Upper lobe of left lung (tissue), 6 donors: ENCODE measurements around the gene NOTCH3. TPM values are rescaled to one million over a fixed set of nuclear protein-coding genes. Genes with fewer than 3 reads are reported as not detected.

Experiments used
- ATAC-seq, 2 donors: fragments of 200-7000 bp; cut with Tn5 transposase; one replicate each; pipeline ENCODE4 v1.9.1; 2022; ENCODE audit warnings: mild to moderate bottlenecking in 2 of 2, moderate library complexity in 2 of 2; ENCODE audit not compliant: low FRiP score in 2 of 2
- DNase-seq, 2 donors: peaks; one replicate each; pipeline ENCODE4 v3.0.0-alpha.2; 2019 to 2020
- H3K27ac ChIP-seq, 4 donors: fragments of 200-600 bp; sonication (generic); one replicate each; pipeline ENCODE4 v1.5.1; 2016 to 2019
- H3K27me3 ChIP-seq, 4 donors: fragments of 200-600 bp; sonication (generic); one replicate each; pipeline ENCODE4 v1.5.1; 2017 to 2019
- H3K36me3 ChIP-seq, 4 donors: fragments of 200-600 bp; sonication (generic); one replicate each; pipeline ENCODE4 v1.5.1; 2016 to 2019
- H3K4me1 ChIP-seq, 4 donors: fragments of 200-600 bp; sonication (generic); one replicate each; pipeline ENCODE4 v1.5.1; 2018 to 2019
- H3K4me3 ChIP-seq, 4 donors: fragments of 200-600 bp; sonication (generic); one replicate each; pipeline ENCODE4 v1.5.1; 2017 to 2019; ENCODE audit warnings: mild to moderate bottlenecking in 2 of 4, moderate library complexity in 1 of 4
- H3K9me3 ChIP-seq, 4 donors: fragments of 200-600 bp; sonication (generic); one replicate each; pipeline ENCODE4 v1.5.1; 2018 to 2019
- EP300 ChIP-seq, 4 donors: sonication (generic); formaldehyde crosslinking; IDR thresholded peaks; one replicate each; pipeline ENCODE4 v1.5.1; 2017; ENCODE audit warnings: antibody characterized with exemption in 4 of 4, control low read depth in 2 of 4
- POLR2A ChIP-seq, 4 donors: fragments of 450-650 bp; IDR thresholded peaks; one replicate each; pipeline ENCODE4 v1.5.1; 2016 to 2017; ENCODE audit warnings: antibody characterized with exemption in 4 of 4, mild to moderate bottlenecking in 2 of 4
- POLR2AphosphoS5 ChIP-seq, 2 donors: sonication (generic); formaldehyde crosslinking; IDR thresholded peaks; one replicate each; pipeline ENCODE4 v1.5.1; 2017; ENCODE audit warnings: antibody characterized with exemption in 2 of 2
- WGBS, 2 donors: methylation state at CpG; one replicate each; pipeline ENCODE4 v1.1.5; 2017 to 2018; 5-methylcytosine and 5-hydroxymethylcytosine counted together
- total RNA-seq, 6 donors: library from RNA; depleted of rRNA in 4 of 6; stranded (reverse); fragments of >200 nt in 4 of 6; gene quantifications; one replicate each; pipeline versions ENCODE4 v1.1.0 to v1.2.1, GENCODE V29; 2016 to 2021
- TF ChIP-seq, protein P1 (sequence below), 6 experiments: fragments of 450-650 bp in 4 of 6; fragments of 200-600 bp in 2 of 6; sonication (generic) in 2 of 6; IDR thresholded peaks; one replicate each; pipeline ENCODE4 v1.5.1; 2016 to 2019; ENCODE audit warnings: antibody characterized with exemption in 6 of 6
- donor health status: DM: no; HTN: no; CAD: no; lungs with moderate emphysema.
- donor health status: DM: no; HTN: yes; CAD: no; lungs with severe emphysema.

NOTCH3 gene
- total RNA-seq, 6 donors from 2014 or later = 23.9 to 56.6 (median 43.1) TPM

DNA sequence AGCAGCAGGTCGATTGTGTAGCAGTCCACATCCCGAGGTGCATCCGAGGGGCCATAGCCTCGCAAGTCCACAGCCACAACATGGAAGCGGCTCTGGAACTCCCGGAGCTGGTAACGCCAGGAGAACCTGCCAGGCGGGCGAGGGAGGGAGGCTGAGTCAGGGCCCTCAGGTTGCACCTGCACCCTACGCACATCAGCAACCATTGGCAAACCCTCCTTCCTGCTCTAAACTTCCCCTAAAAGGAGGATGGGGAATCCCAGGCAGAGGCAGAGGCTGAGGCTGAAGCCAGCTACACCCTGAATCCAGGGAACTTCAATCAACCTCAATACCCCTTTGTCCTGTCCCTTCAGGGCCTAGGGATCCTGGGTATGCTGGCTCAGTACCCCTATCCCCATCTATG lies 30.5 kb upstream of the NOTCH3 start:
- DNase-seq = no peak

DNA sequence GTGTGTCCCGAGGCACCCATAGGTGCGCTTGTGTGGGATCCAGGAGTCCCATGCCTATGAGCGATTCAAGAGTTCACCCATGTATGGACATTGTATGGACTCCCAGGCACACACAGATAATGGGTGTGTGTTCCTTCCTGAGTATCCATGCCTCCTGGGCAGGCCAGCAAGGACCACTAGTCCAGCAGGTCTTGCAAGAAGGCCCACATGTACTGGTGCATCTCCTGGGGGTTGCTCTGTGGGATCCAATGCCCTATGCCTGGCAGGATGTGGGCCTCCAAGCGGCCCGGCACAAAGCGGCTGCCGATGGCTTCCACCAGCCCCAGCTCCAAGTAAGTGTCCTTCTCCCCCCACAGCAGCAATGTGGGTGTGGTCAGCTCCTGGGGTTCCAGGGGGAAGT lies 26.5 kb upstream of the NOTCH3 start:
- Histone ChIP-seq H3K4me3 (no peak overlapping the region), H3K27ac (no peak overlapping the region), H3K4me1 (peaks cover 16 to 24% (median 20%) of the 10 kb centered on the region in 4 donors), H3K27me3 (peaks cover 0 to 7% (median 3%) of the 10 kb centered on the region in 4 donors), H3K36me3 (no peaks in the 10 kb centered on the region), H3K9me3 (no peaks in the 10 kb centered on the region)
- ATAC-seq (no peak), DNase-seq (no peak)
- TF ChIP-seq POLR2A (IDR thresholded peaks at IDR 0.05) (no peak), EP300 (IDR thresholded peaks at IDR 0.05) (no peak), POLR2AphosphoS5 (IDR thresholded peaks at IDR 0.05) (no peak)
- TF ChIP-seq, protein P1, sequence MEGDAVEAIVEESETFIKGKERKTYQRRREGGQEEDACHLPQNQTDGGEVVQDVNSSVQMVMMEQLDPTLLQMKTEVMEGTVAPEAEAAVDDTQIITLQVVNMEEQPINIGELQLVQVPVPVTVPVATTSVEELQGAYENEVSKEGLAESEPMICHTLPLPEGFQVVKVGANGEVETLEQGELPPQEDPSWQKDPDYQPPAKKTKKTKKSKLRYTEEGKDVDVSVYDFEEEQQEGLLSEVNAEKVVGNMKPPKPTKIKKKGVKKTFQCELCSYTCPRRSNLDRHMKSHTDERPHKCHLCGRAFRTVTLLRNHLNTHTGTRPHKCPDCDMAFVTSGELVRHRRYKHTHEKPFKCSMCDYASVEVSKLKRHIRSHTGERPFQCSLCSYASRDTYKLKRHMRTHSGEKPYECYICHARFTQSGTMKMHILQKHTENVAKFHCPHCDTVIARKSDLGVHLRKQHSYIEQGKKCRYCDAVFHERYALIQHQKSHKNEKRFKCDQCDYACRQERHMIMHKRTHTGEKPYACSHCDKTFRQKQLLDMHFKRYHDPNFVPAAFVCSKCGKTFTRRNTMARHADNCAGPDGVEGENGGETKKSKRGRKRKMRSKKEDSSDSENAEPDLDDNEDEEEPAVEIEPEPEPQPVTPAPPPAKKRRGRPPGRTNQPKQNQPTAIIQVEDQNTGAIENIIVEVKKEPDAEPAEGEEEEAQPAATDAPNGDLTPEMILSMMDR (IDR thresholded peaks at IDR 0.05) = no peak
- WGBS, 2 donors = 80 to 100% methylated on average over 1 to 3 of the region's 7 CpGs

More for the DNA sequence above, 30.5 kb upstream of the NOTCH3 start:
- H3K27ac ChIP-seq = no peak overlapping the region
- no peak overlapping the region for H3K4me3 ChIP-seq
- WGBS, 2 donors = 63 to 87% methylated on average over 3 to 10 of the region's 10 CpGs
- H3K27me3 ChIP-seq = peaks cover 0 to 7% (median 3%) of the 10 kb centered on the region in 4 donors
- ATAC-seq = no peak
- H3K4me1 ChIP-seq = peaks cover 10 to 26% (median 26%) of the 10 kb centered on the region in 4 donors
- TF ChIP-seq POLR2AphosphoS5 (IDR thresholded peaks at IDR 0.05) (no peak), POLR2A (IDR thresholded peaks at IDR 0.05) (no peak), EP300 (IDR thresholded peaks at IDR 0.05) (no peak)
- TF ChIP-seq, protein P1 (IDR thresholded peaks at IDR 0.05) = no peak
- peaks cover 0 to 9% (median 6%) of the 10 kb centered on the region in 4 donors for H3K36me3 ChIP-seq
- no peaks in the 10 kb centered on the region for H3K9me3 ChIP-seq

DNA sequence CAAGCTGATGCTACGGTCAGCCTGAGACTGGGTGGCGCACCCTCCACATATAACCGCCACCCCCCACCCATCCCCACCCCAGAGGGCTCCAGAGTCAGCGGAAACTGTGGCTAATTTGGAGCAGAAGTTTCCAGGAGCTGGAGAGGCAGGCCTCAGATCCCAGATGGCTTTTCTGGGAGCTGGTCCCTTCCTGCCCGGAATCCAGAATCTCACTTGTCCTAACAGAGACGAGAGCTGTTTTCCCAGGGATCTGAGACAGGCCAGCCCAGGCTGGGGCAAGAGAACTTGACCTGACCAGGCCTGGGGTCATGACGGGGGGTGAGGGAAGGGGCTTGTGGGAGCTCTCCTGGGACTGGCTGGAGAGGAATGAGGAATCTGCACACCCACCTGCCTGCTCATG lies 25.0 kb upstream of the NOTCH3 start:
- no peak for TF ChIP-seq POLR2A (IDR thresholded peaks at IDR 0.05)
- TF ChIP-seq, protein P1 (IDR thresholded peaks at IDR 0.05) = no peak
- 82 to 91% methylated on average over 4 to 7 of the region's 7 CpGs for WGBS, 2 donors
- no peaks in the 10 kb centered on the region for H3K9me3 ChIP-seq
- no peaks in the 10 kb centered on the region for H3K36me3 ChIP-seq
- H3K4me1 ChIP-seq = peaks cover 11 to 16% (median 14%) of the 10 kb centered on the region in 4 donors
- ATAC-seq (no peak), DNase-seq (no peak)
- H3K27me3 ChIP-seq = no peaks in the 10 kb centered on the region
- no peak overlapping the region for H3K4me3 ChIP-seq
- H3K27ac ChIP-seq = peak overlapping the region in 2 of 4 donors; percentile 25 to 27

DNA sequence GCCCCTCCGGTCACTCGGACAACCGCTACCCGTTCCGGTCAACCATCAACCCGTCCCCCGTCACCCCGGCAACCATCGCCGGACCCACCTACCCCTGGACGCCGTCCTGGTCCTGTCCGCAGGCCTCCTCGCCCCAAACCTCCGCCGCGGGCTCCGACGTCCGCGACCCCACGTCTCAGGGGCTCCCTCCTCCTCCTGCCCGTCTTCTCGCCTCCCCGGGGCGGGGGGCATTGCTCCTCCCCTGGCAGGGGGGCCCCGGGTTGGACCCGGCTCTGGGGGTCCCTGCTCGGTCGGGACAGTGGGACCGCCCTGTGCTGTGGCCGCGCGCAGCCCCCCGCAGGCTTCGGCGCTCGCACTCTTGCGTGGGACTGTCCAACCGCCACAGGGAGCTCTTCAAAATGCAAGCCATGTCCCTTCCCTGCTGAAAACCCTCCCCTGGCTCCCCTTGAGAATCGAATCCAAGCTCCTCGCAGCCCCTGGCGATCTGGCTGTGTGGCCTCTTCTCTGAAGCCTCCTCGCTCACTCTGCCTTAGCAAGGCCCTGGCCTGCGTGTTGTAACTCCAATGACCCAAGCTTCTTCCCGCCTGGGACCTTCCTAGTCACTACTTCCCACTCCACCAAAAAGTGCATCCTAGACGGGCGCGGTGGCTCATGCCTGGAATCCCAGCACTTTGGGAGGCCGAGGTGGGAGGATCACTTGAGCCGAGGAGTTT lies 23.0 kb upstream of the NOTCH3 start:
- no peaks in the 10 kb centered on the region for H3K27me3 ChIP-seq
- H3K4me3 ChIP-seq = peak overlapping the region; percentile 34 to 73 (median 57)
- WGBS, 2 donors = 30 to 37% methylated on average over 16 to 21 of the region's 51 CpGs
- no peaks in the 10 kb centered on the region for H3K36me3 ChIP-seq
- peak overlapping the region in 2 of 4 donors; percentile 73 to 84 for H3K27ac ChIP-seq
- TF ChIP-seq POLR2A (IDR thresholded peaks at IDR 0.05) (peak in 1 of 4 donors; percentile 23), POLR2AphosphoS5 (IDR thresholded peaks at IDR 0.05) (no peak)
- DNase-seq = no peak
- peak in 1 of 2 donors; percentile 26 for ATAC-seq
- H3K9me3 ChIP-seq = no peaks in the 10 kb centered on the region
- H3K4me1 ChIP-seq = peaks cover 11 to 16% (median 14%) of the 10 kb centered on the region in 4 donors

DNA sequence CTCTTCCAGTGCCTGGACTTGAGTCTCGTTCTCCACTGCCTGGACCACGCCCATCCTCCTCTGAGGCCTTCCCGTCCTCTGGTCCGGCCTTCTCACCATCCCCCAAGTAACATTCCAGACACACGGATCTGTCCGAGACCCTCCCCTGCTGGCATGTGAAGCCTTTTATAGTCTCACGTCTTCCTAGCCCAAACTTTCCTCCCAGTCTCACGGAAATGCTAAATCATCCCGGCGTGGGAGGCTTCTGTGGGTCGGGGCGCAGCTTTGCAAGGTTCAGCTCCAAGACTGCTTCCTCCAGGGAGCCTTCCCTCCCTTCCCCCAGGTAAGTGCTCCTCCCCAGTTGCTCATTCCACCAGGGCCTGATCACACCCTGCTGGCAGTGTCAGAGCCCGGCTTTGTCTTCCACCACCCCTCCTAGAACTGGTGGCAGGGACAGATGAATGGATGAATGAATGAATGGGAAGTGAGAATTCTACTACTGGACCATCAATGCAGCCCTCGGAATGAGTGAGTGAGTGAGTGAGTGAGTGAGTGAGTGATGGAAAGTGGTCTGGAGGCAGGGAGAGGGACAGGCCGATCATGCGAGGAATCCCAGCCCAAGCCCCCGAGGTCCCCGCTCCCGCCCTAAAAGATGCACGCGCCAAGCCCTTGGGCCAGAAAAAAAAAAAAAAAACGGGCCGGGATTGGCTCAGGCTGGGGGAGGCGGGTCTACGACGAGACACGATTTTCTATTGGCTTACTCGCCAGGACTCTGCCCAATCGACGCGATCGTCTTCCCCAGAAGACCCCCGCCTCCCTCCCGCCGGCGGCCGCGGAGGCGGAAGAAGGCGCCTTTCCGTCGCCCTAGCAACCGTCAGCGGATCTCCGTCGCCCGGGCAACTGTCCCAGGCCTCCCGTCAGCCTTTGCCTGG lies 22.2 kb upstream of the NOTCH3 start:
- Histone ChIP-seq H3K27ac (peak overlapping the region in 2 of 4 donors; percentile 73 to 84), H3K9me3 (no peaks in the 10 kb centered on the region), H3K36me3 (no peaks in the 10 kb centered on the region), H3K4me1 (peaks cover 11 to 16% (median 14%) of the 10 kb centered on the region in 4 donors), H3K27me3 (no peaks in the 10 kb centered on the region), H3K4me3 (peak overlapping the region; percentile 34 to 73 (median 57))
- DNase-seq = peak; percentile 91 to 95
- peak; percentile 92 to 97 for ATAC-seq
- WGBS, 2 donors = 2 to 3% methylated on average over 39 to 45 of the region's 48 CpGs
- TF ChIP-seq, protein P1 (IDR thresholded peaks at IDR 0.05) = no peak
- peak in 1 of 2 donors; percentile 42 for TF ChIP-seq POLR2AphosphoS5 (IDR thresholded peaks at IDR 0.05)
